ENCODE results near the gene PTPN12. TPM values are rescaled to one million over a fixed set of nuclear protein-coding genes. Genes with fewer than 3 reads are reported as not detected.
A peak's percentile ranks its signal among the peaks of the same experiment; 100 is the strongest.

PTPN12 gene
- polyA plus RNA-seq, 1 donor from 2014 or later: 49.5 TPM

DNA sequence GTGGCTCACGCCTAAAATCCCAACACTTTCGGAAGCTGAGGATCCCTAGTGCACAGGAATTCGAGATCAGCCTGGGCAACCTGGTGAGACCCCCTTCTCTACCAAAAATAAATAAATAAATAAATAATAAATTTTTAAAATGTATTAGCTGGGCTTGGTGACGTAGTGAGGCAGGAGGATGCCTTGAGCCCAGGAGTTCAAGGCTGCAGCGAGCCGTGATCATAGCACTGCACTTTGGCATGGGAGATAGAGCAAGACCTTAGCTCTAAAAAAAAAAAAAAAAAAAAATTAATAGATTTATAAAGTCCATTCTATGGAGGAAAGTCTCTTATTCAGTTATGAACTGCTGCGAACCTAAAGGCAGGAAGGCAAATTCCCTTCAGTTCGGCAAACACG lies 1.1 kb upstream of the PTPN12 start:
- Histone ChIP-seq H3K4me2 (ENCODE audit: low read length) (peak overlapping the region; percentile 84), H3K36me3 (ENCODE audit: insufficient read depth, low read length) (no peaks in the 10 kb centered on the region), H3K79me2 (replicated peaks; ENCODE audit: insufficient read depth, low read length) (peaks cover 25% of the 10 kb centered on the region), H3K27ac (ENCODE audit: low read length) (peak overlapping the region; percentile 91), H3F3A (ENCODE audit: insufficient read depth, low read length, poor library complexity, severe bottlenecking) (no peaks in the 10 kb centered on the region), H2AFZ (ENCODE audit: low read depth, low read length) (peak overlapping the region; percentile 83), H4K20me1 (ENCODE audit: insufficient read depth) (peaks cover 8% of the 10 kb centered on the region), H3K9me3 (ENCODE audit: low read length) (no peaks in the 10 kb centered on the region), H3K27me3 (ENCODE audit: insufficient read depth, low read depth, low read length) (no peaks in the 10 kb centered on the region), H3K4me3 (ENCODE audit: low read length) (peak overlapping the region; percentile 94), H3K9ac (ENCODE audit: low read length) (peak overlapping the region; percentile 84), H3K9me2 (ENCODE audit: insufficient read depth, low read length) (no peaks in the 10 kb centered on the region)
- no peak for TF ChIP-seq POLR2AphosphoS5 (IDR thresholded peaks at IDR 0.05)
- no peak for TF ChIP-seq EZH2 (IDR thresholded peaks at IDR 0.05; ENCODE audit: borderline replicate concordance, insufficient read depth, low read length, poor library complexity, severe bottlenecking)
- TF ChIP-seq, protein P1, sequence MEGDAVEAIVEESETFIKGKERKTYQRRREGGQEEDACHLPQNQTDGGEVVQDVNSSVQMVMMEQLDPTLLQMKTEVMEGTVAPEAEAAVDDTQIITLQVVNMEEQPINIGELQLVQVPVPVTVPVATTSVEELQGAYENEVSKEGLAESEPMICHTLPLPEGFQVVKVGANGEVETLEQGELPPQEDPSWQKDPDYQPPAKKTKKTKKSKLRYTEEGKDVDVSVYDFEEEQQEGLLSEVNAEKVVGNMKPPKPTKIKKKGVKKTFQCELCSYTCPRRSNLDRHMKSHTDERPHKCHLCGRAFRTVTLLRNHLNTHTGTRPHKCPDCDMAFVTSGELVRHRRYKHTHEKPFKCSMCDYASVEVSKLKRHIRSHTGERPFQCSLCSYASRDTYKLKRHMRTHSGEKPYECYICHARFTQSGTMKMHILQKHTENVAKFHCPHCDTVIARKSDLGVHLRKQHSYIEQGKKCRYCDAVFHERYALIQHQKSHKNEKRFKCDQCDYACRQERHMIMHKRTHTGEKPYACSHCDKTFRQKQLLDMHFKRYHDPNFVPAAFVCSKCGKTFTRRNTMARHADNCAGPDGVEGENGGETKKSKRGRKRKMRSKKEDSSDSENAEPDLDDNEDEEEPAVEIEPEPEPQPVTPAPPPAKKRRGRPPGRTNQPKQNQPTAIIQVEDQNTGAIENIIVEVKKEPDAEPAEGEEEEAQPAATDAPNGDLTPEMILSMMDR (IDR thresholded peaks at IDR 0.05; ENCODE audit: poor library complexity, severe bottlenecking): no peak
- no peak for TF ChIP-seq EP300 (conservative IDR thresholded peaks at IDR 0.05; ENCODE audit: poor library complexity, severe bottlenecking)
- TF ChIP-seq SMC3 (conservative IDR thresholded peaks at IDR 0.05; ENCODE audit: poor library complexity): no peak
- TF ChIP-seq, protein P2, sequence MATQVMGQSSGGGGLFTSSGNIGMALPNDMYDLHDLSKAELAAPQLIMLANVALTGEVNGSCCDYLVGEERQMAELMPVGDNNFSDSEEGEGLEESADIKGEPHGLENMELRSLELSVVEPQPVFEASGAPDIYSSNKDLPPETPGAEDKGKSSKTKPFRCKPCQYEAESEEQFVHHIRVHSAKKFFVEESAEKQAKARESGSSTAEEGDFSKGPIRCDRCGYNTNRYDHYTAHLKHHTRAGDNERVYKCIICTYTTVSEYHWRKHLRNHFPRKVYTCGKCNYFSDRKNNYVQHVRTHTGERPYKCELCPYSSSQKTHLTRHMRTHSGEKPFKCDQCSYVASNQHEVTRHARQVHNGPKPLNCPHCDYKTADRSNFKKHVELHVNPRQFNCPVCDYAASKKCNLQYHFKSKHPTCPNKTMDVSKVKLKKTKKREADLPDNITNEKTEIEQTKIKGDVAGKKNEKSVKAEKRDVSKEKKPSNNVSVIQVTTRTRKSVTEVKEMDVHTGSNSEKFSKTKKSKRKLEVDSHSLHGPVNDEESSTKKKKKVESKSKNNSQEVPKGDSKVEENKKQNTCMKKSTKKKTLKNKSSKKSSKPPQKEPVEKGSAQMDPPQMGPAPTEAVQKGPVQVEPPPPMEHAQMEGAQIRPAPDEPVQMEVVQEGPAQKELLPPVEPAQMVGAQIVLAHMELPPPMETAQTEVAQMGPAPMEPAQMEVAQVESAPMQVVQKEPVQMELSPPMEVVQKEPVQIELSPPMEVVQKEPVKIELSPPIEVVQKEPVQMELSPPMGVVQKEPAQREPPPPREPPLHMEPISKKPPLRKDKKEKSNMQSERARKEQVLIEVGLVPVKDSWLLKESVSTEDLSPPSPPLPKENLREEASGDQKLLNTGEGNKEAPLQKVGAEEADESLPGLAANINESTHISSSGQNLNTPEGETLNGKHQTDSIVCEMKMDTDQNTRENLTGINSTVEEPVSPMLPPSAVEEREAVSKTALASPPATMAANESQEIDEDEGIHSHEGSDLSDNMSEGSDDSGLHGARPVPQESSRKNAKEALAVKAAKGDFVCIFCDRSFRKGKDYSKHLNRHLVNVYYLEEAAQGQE (IDR thresholded peaks at IDR 0.05; ENCODE audit: borderline replicate concordance): no peak
- no peak for TF ChIP-seq TAF1 (IDR thresholded peaks at IDR 0.05; ENCODE audit: low read depth)
- no peak for TF ChIP-seq MXI1 (conservative IDR thresholded peaks at IDR 0.05; ENCODE audit: poor library complexity, severe bottlenecking)

DNA sequence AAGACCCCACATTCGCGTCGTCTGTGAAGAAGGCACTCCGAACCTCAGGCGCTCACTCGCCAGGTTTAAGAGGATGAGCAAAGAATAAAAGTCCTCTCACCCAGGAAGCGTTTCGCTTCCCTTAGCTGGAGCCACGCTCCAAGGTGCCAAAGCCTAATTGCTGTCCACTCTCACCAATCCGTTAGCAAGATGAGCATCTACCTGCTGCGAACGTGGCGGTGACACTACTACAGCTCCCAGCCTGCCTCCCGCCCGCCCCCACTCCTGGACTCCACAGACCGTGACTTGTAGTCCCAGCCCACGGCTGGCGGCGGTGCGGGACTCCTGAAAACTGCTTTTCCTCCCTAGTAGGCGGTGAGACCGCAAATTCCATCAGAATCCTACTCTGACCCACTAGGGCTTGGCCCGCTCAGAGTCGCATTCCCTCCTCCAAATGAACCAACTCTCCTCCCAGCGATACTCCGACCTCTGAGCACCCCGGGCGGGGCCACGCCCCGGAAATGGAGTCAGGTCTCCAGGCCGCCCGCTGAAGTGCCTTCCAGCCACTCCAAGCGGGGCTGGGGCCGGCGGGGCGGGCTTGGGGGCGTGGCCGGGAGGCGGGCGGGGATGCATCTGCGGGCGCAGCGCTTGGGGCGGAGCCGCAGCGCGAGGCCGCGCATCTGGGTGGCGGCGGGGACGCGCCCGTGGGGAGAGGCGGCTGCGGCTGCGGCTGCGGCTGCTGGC lies 521 bp upstream of the PTPN12 start:
- Histone ChIP-seq H3F3A (ENCODE audit: insufficient read depth, low read length, poor library complexity, severe bottlenecking) (no peaks in the 10 kb centered on the region), H3K27ac (ENCODE audit: low read length) (peak overlapping the region; percentile 91), H2AFZ (ENCODE audit: low read depth, low read length) (peak overlapping the region; percentile 83), H3K4me3 (ENCODE audit: low read length) (peak overlapping the region; percentile 98), H3K4me2 (ENCODE audit: low read length) (peak overlapping the region; percentile 84), H3K9me3 (ENCODE audit: low read length) (no peaks in the 10 kb centered on the region), H4K20me1 (ENCODE audit: insufficient read depth) (peaks cover 12% of the 10 kb centered on the region), H3K79me2 (replicated peaks; ENCODE audit: insufficient read depth, low read length) (peaks cover 30% of the 10 kb centered on the region), H3K9me2 (ENCODE audit: insufficient read depth, low read length) (no peaks in the 10 kb centered on the region), H3K27me3 (ENCODE audit: insufficient read depth, low read depth, low read length) (no peaks in the 10 kb centered on the region), H3K9ac (ENCODE audit: low read length) (peak overlapping the region; percentile 98), H3K36me3 (ENCODE audit: insufficient read depth, low read length) (no peaks in the 10 kb centered on the region)
- TF ChIP-seq RAD21 (conservative IDR thresholded peaks at IDR 0.05): peak; percentile 56
- peak; percentile 56 for TF ChIP-seq TAF1 (IDR thresholded peaks at IDR 0.05; ENCODE audit: low read depth)
- TF ChIP-seq EZH2 (IDR thresholded peaks at IDR 0.05; ENCODE audit: borderline replicate concordance, insufficient read depth, low read length, poor library complexity, severe bottlenecking): no peak
- TF ChIP-seq, protein P2 (IDR thresholded peaks at IDR 0.05; ENCODE audit: borderline replicate concordance): peak; percentile 72
- TF ChIP-seq SMC3 (conservative IDR thresholded peaks at IDR 0.05; ENCODE audit: poor library complexity): peak; percentile 35
- TF ChIP-seq, protein P1 (IDR thresholded peaks at IDR 0.05; ENCODE audit: poor library complexity, severe bottlenecking): peak; percentile 29
- peak; percentile 68 for TF ChIP-seq MXI1 (conservative IDR thresholded peaks at IDR 0.05; ENCODE audit: poor library complexity, severe bottlenecking)
- TF ChIP-seq POLR2AphosphoS5 (IDR thresholded peaks at IDR 0.05): peak; percentile 80
- peak; percentile 49 for TF ChIP-seq EP300 (conservative IDR thresholded peaks at IDR 0.05; ENCODE audit: poor library complexity, severe bottlenecking)

All from neural cell (in vitro differentiated cells).